GM10266 (cell line): ENCODE data around the gene LY9.
A peak's percentile ranks its signal among the peaks of the same experiment; 100 is the strongest.

Experiments
- DNase-seq: peaks from one replicate; pipeline ENCODE4 v3.0.0; 2012; ENCODE audit errors: extremely low spot score
- CTCF ChIP-seq: IDR thresholded peaks from 2 replicates; pipeline ENCODE4 v1.5.1; 2012; ENCODE audit warnings: mild to moderate bottlenecking, low read depth; ENCODE audit not compliant: control insufficient read depth, insufficient read depth; ENCODE audit errors: missing control alignments

The LY9 gene

GRCh38 chr1:160826546-160826945, 30.6 kb downstream of the LY9 start:
- TF ChIP-seq CTCF = no peak

GRCh38 chr1:160827418-160827817, 31.4 kb downstream of the LY9 start:
- TF ChIP-seq CTCF = no peak
- no peak for DNase-seq

More at GRCh38 chr1:160826546-160826945, 30.6 kb downstream of the LY9 start:
- DNase-seq = no peak

GRCh38 chr1:160829766-160830165, 33.8 kb downstream of the LY9 start:
- no peak for DNase-seq
- no peak for TF ChIP-seq CTCF

GRCh38 chr1:160830321-160831153, 34.6 kb downstream of the LY9 start:
- peak; percentile 62 for DNase-seq

GRCh38 chr1:160834945-160835565, 39.1 kb downstream of the LY9 start:
- peak; percentile 59 for TF ChIP-seq CTCF
- peak; percentile 20 for DNase-seq

More at GRCh38 chr1:160830321-160831153, 34.6 kb downstream of the LY9 start:
- peak; percentile 74 for TF ChIP-seq CTCF

GRCh38 chr1:160835751-160836150, 39.8 kb downstream of the LY9 start:
- no peak for DNase-seq
- TF ChIP-seq CTCF = no peak

- DNase-seq = no peak
Observed at GRCh38 chr1:160836561-160836960, 40.6 kb downstream of the LY9 start.

More at GRCh38 chr1:160836561-160836960, 40.6 kb downstream of the LY9 start:
- TF ChIP-seq CTCF = no peak
